Neural crest cell (in vitro differentiated cells): ENCODE results near the gene LY6G6F. TPM values are rescaled to one million over a fixed set of nuclear protein-coding genes. Genes with fewer than 3 reads are reported as not detected.

Source experiments
- DNase-seq: peaks from one replicate; pipeline ENCODE4 v3.0.0; 2021; ENCODE audit warnings: low read depth, mixed read lengths, low spot score
- H3K27ac Mint-ChIP-seq: one replicate; pipeline ENCODE4 v1.8.0; 2021; ENCODE audit warnings: mild to moderate bottlenecking, mixed read lengths; ENCODE audit not compliant: unreplicated experiment
- H3K27me3 Mint-ChIP-seq: 2 replicates; pipeline ENCODE4 v1.8.0; 2021; ENCODE audit warnings: low read depth, mild to moderate bottlenecking, mixed read lengths
- H3K36me3 Mint-ChIP-seq: 2 replicates; pipeline ENCODE4 v1.8.0; 2021; ENCODE audit warnings: low read depth, mild to moderate bottlenecking, mixed read lengths
- H3K4me1 Mint-ChIP-seq: 2 replicates; pipeline ENCODE4 v1.8.0; 2021; ENCODE audit warnings: mixed read lengths
- H3K4me3 Mint-ChIP-seq: one replicate; pipeline ENCODE4 v1.8.0; 2021; ENCODE audit warnings: mild to moderate bottlenecking, mixed read lengths
- H3K9me3 Mint-ChIP-seq: 2 replicates; pipeline ENCODE4 v1.8.0; 2021; ENCODE audit warnings: mixed read lengths
- CTCF ChIP-seq: fragments of 200-600 bp; sonication (generic); conservative IDR thresholded peaks from 2 replicates; pipeline ENCODE4 v1.5.0; 2021; ENCODE audit warnings: antibody characterized with exemption, mild to moderate bottlenecking
- long read RNA-seq: library from polyadenylated mRNA; unstranded; transcript quantifications from one replicate; pipeline ENCODE4 v2.0.0, GENCODE V29; 2020
- total RNA-seq: library from RNA; stranded (reverse); gene quantifications from 2 replicates; pipeline ENCODE4 v1.2.1, GENCODE V29; 2021

The LY6G6F gene
- total RNA-seq = not detected in 2 replicates
- long read RNA-seq = 0 reads

GRCh38 chr6:31706599-31706998 lies at the start of gene LY6G6F:
Gene LY6G6F (plus strand): TSS chr6:31706866. CDS start chr6:31706907, 41 bp downstream.
- TF ChIP-seq CTCF = no peak
- H3K4me3 Mint-ChIP-seq = peak within 1 kb of the TSS; percentile 65

GRCh38 chr6:31657406-31658157 lies 49.1 kb upstream of the LY6G6F start:
- no peak for TF ChIP-seq CTCF
- H3K36me3 Mint-ChIP-seq = no peaks in the 10 kb centered on the region
- peaks cover 4% of the 10 kb centered on the region for H3K27me3 Mint-ChIP-seq
- H3K4me1 Mint-ChIP-seq = peaks cover 50% of the 10 kb centered on the region
- no peak for DNase-seq
- H3K9me3 Mint-ChIP-seq = no peaks in the 10 kb centered on the region
- peak overlapping the region; percentile 93 for H3K4me3 Mint-ChIP-seq
- no peak overlapping the region for H3K27ac Mint-ChIP-seq

More at GRCh38 chr6:31706599-31706998, at the start of gene LY6G6F:
- no peak within 1 kb of the TSS for H3K27ac Mint-ChIP-seq
- H3K27me3 Mint-ChIP-seq = no peaks in the 10 kb centered on the region
- no peaks in the 10 kb centered on the region for H3K36me3 Mint-ChIP-seq
- no peaks in the 10 kb centered on the region for H3K9me3 Mint-ChIP-seq
- DNase-seq = no peak
- H3K4me1 Mint-ChIP-seq = peaks cover 11% of the 10 kb centered on the region

GRCh38 chr6:31658158-31658688 lies 48.4 kb upstream of the LY6G6F start:
- H3K4me3 Mint-ChIP-seq = peak overlapping the region; percentile 93
- no peaks in the 10 kb centered on the region for H3K27me3 Mint-ChIP-seq
- H3K36me3 Mint-ChIP-seq = no peaks in the 10 kb centered on the region
- no peak for DNase-seq
- no peak for TF ChIP-seq CTCF
- no peaks in the 10 kb centered on the region for H3K9me3 Mint-ChIP-seq
- H3K27ac Mint-ChIP-seq = no peak overlapping the region
- peaks cover 47% of the 10 kb centered on the region for H3K4me1 Mint-ChIP-seq

- no peak overlapping the region for H3K27ac Mint-ChIP-seq
- no peak for TF ChIP-seq CTCF
- H3K4me3 Mint-ChIP-seq = peak overlapping the region; percentile 93
- H3K4me1 Mint-ChIP-seq = peaks cover 56% of the 10 kb centered on the region
- no peaks in the 10 kb centered on the region for H3K9me3 Mint-ChIP-seq
- no peaks in the 10 kb centered on the region for H3K36me3 Mint-ChIP-seq
- no peak for DNase-seq
- no peaks in the 10 kb centered on the region for H3K27me3 Mint-ChIP-seq
These were observed 47.5 kb upstream of the LY6G6F start for GRCh38 chr6:31658983-31659648.

- no peaks in the 10 kb centered on the region for H3K9me3 Mint-ChIP-seq
- peaks cover 2% of the 10 kb centered on the region for H3K36me3 Mint-ChIP-seq
- no peaks in the 10 kb centered on the region for H3K27me3 Mint-ChIP-seq
- TF ChIP-seq CTCF = no peak
- H3K4me3 Mint-ChIP-seq = peak overlapping the region; percentile 93
- peak overlapping the region; percentile 94 for H3K27ac Mint-ChIP-seq
- peaks cover 63% of the 10 kb centered on the region for H3K4me1 Mint-ChIP-seq
- DNase-seq = no peak
These were observed 46.9 kb upstream of the LY6G6F start for GRCh38 chr6:31659649-31660380.
